Stimulated activated CD4-positive, alpha-beta T cell treated with anti-CD3 and anti-CD28 coated beads, Interleukin-2, amount 100 ng/mL, for 4 hours (primary cell): ENCODE measurements around the gene RAP2B.
"Not testable (repeated sequence)": the region's sequence is repeated elsewhere in the genome, so short reads cannot be mapped to it uniquely, and the experiment has no call there.

Source experiments
- DNase-seq: peaks from one replicate; pipeline ENCODE4 v3.0.0-alpha.2; 2020; ENCODE audit warnings: low read depth

RAP2B gene

DNA sequence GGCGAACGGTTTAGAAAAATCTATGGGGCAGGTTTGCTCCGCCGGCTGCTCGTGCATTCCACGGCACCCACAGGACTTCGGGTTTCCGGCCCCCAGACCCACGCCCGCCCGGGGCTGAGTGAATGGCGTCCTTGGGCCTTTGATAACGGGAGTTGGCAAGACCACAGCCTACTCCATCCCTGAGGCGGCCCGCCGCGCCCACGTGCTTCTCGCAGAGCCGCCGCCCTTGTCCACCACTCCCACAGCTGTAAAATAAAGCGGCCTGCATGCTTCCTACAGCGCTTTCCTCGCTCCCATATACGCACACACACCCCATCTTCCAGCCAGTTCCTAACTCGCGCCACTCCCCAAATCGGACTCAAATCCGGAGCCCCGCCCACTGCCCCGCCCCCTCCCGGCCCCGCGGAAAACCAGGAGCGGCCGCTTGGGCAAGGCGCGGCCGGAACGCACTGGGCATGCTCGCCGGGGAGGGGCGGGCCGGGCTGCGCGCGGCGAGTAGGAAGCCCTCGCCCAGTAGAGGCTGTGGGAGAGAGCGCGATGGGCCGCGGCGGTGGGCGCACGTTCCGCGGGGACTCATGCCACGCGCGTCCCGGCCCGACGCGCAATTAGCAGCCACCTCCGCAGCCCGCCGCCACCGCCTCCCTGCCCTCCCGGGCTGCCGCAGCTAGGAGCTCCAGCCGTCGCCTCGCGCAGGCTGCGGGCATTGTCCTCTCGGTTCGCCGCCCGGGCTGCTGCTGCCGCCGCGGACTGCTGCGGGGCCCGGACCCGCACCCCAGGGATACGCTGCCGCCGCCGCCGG, at the start of gene RAP2B:
TSS of gene RAP2B (plus strand) at position 513 of the 799 bp plus-strand sequence. CDS start 468 bp downstream, outside the sequence.
- peak; percentile 88 for DNase-seq

DNA sequence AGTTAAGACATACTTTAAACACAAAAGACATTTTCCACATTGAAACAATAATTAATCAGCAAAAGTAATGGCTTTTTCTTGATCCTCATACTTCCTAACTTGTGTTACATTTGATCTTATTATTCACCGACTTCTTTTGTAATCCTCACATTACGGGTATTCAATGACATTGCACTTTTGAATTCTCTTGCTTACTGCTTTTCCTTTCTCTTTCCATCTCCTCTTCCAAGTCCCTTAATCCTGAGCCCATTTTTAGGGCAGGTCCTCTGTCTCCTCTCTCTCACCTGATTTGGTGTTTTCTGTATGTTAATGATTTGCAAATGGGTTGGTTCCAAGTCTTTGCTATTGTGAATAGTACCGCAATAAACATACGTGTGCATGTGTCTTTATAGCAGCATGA, 48.5 kb upstream of the RAP2B start:
- DNase-seq = no peak

DNA sequence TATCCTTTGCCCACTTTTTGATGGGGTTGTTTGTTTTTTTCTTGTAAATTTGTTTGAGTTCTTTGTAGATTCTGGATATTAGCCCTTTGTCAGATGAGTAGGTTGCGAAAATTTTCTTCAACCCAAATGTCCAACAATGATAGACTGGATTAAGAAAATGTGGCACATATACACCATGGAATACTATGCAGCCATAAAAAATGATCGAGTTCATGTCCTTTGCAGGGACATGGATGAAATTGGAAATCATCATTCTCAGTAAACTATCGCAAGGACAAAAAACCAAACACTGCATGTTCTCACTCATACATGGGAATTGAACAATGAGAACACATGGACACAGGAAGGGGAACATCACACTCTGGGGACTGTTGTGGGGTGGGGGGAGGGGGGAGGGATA, 47.8 kb upstream of the RAP2B start:
- DNase-seq = not testable (repeated sequence)

DNA sequence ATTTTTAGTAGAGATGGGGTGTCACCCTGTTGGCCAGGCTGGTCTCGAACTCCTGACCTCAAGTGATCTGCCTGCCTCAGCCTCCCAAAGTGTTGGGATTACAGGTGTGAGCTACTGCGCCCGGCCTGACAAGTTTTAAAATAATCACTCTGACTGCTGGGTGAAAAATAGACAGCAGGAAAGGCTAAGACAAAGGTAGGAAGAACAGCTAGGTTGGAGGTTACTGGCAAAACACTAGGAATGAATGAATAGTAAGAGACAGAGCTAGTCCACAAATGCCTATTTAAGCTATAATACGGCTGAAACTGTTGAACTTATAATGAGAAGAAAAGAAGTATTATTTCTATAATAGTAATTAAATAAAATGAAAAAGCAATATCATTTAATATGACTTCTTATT, 46.7 kb upstream of the RAP2B start:
- no peak for DNase-seq

DNA sequence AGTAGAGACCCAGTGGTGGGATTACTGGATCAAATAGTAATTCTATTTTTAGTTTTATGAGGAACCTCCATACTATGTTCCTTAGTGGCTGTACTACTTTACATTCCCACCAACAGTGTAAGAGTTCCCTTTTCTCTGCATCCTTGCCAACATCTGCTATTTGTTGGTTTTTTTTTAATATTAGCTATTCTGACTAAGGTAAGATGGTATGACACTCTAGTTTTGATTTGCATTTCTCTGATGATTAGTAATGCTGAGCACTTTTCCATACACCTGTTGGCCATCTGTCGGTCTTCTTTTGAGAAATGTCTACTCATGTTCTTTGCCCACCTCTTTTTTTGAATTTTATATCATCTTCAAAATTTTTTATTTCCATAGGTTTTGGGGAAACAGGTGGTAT, 34.2 kb upstream of the RAP2B start:
- no peak for DNase-seq

DNA sequence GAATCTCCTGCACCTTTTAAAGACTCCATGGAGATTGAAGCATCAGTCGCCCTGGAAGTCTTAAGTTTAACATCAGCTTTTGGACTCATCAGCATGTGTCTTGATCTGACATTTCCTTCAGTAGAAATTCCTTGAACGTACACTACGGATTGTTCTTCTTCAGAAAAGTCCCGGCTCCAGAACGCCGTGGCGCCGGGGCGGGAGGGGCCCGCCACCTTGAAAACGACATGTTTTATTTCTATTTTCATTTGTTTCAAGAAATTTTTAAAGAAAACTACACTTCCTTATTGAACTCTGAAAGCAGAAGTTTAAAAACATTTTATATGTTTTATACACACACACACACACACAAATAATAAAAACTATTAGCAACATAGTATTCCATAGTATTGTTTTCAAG, 32.6 kb upstream of the RAP2B start:
- no peak for DNase-seq

DNA sequence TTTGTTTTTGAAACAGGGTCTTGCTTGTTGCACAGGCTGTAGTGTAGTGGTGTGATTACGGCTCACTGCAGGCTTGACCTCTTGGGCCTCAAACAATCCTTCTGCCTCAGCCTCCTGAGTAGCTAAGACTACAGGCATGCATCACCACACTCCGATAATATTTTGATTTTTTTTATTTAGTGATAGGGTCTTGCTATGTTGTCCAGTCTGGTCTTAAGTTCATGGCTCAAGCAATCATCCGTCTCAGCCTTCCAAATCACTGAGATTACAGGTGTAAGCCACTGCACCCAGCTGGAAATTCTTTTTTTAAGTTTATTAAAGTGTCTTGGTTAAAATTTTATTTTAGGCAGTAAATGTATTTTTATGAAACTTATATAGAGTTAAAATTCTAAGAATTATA, 32.2 kb upstream of the RAP2B start:
- no peak for DNase-seq

DNA sequence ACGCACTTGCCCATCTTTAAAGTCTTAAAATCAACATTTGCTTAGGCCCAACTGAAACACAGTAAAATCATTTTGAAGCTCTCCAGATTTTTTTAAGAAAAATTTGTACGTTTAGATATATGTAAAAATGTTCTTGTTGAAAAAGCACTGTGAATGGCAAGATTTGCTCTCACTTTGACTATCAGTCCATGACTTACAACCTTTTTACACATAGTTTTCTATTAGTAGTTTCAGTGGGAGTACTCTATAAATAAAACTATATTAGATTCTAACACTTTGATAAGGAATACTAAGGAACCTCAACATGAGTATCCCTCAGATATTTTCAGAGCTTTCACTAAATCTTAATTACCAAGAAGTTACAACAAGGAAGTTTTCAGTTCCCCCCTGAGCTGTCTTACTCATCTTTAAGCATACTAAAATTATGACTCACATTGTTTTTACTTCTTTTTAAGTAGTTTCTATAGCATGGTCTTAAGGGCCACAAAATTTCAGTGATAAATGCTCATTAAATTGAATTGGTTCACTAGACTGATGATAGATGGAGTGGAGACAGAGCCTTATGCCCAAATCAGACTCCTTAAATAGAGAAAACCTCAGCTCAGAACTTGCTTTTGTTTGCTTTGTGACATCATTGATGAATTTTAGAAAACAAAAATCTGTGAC, 31.6 kb upstream of the RAP2B start:
- no peak for DNase-seq

DNA sequence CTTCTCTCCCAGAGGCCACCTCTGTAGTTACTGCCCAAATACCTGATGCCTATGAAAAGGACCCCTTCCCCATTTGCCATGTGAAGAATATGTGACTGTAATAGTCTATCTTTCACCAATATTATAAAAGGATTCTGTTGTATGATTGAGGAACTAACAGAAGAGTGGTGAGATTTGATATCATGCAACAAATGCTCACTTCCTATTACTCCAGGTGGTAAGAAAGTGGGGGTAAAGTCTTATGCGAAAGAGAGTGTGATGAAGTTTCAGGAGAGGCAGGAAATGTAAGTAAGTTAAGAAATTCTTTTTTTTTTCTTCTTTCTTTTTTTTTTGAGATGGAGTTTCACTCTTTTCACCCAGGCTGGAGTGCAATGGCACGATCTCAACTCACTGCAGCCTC, 24.4 kb upstream of the RAP2B start:
- no peak for DNase-seq

DNA sequence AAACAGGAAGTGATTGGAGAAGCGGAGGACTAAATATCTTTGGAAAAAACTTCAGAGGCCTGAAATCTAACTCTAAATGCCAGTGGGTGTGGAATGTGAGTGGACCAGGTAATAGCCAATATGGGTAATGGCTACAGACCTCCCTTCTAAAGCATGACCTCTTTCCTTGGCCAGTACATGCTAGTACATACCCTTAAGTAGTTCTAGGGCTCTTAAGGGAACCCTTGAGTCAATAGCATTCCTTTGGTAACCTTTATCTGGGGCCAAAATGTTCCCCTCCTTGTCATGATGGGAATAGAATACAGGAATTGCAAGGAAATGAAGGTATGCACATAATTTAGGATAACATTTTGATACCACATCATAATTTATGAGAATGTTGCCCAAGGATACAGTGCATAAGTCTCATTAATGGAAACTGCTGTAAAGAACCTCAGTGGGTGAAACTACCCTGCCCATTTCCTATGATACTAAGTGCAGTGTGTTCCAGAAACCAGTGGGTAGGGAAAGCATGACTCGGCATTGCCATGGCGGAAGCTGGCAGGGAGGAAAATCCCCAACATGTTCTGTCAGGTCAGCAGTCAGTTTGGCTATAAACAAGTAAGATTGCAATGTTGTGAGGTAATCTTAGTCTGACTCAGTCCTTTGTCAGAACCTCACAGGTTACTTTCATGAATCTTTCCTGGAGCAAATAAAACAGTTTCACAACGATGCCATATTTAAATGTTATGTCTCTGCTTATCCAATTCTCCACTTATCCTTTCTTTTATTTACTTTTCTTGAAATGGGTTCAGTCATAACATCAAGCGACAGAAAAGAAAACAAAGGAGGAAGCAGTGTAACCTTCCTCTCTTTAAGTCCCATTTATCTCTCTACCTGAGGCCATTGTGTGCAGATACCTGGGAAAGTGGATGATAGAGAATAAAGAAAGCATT, 23.5 kb upstream of the RAP2B start:
- DNase-seq = no peak

DNA sequence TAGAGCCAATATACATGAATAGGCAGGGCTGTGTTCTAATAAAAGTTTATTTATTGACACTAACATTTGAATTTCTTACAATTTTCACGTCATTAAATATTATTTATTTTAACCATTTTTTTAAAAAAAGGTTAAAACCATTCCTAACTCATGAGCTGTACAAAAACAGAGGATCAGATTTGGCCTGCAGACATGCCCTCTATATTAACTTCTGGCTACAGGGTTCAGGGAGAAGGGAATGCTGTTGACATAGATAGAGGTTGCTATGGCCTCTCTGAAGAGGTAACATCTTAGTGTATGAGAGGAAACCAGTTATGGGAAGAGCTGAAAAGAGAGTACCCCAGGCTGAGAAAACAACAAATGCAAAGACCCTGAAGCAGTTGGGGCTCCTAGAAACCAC, 19.1 kb upstream of the RAP2B start:
- no peak for DNase-seq

DNA sequence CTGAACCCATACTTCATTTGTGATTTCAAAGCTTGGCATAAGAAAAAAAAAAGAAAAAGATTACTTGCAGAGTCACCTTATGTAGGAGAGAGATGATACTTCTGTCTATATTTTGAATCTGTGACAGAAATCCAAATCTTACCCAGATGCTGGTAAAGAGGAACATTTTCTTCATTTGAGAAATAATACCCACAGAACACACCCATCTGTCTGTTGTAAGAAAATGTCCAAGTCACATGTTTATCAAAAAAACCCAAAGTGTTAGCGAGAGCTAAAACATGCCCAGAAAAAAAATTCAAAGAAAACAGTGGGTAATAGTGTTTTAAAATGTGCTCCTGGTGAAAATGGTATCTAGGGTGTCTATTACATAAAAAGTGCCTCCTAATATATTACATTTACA, 18.0 kb upstream of the RAP2B start:
- DNase-seq = no peak

DNA sequence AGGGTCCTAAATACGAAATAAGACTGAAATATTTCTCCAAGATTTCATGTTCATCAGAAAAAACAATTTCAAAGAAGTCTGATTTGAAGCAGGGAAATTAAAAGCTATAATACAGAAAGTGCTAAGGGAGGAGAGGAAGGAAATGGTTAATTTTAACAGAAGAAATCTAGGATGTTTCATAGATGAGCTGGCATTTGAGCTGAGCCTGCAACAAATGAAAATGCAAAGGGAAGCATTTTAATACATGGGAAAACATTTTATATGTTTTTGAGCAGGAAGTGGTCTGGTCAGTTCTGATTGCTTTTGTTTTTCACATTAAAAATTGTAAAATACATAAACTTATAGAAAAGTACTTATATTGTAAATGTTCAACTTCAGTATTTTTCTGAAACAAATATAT, 17.2 kb upstream of the RAP2B start:
- no peak for DNase-seq

DNA sequence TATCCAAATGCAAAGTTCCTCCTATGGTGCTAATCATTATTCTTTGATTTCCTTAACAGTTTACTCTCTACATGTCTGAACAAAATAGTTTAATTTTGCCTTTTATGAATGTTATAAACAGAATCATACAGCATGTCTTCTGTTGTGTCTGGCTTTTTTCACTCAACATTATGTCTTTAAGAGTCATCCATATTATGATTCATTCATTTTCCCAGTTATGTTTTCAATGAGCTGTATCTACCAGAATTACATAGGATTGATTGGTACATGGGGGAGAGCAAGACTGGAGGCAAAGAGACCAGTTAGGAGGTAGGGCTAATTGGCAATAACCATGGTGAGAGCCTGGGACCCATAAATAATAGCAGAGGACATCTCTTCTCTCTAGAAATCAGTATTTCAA, 16.6 kb upstream of the RAP2B start:
- DNase-seq = no peak

DNA sequence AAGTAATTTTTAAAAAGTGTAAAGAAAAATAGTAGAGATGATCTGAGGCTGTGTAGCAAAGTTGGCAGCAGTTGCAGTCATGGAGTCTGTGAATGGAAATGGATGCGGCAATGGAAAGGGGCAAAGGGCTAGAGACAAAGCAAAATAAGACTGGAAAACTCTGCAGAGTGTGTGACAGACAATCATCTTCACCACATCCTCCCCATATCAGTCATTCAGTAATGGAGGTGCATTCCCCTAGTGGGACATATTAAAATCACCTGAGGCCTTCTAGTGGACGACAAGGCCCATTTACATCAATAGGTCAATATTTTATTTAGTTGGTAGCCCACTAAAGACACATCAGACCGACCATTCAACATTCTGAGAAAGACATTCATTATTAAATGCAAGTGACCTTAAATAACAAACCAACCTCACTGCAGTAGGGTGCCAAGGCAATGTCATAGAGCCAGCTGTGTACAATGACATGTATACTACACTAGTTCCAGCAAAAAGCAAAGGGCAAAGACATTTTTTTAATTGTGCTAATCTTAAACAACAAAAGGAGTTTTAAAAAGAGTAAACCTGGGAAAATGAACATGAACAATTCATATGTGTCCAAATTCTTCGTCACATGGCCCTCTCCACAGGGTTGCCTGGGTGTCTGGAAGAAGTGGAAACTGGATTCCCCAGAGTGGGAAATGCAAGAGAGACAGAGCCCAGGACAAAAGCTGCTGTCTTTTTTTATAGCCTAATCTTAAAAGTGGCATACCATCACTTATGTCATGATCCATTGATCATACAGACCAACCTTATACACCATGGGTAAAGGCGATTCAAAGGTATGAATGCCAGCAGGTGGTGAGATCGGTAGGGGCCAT, 15.6 kb upstream of the RAP2B start:
- DNase-seq = no peak

DNA sequence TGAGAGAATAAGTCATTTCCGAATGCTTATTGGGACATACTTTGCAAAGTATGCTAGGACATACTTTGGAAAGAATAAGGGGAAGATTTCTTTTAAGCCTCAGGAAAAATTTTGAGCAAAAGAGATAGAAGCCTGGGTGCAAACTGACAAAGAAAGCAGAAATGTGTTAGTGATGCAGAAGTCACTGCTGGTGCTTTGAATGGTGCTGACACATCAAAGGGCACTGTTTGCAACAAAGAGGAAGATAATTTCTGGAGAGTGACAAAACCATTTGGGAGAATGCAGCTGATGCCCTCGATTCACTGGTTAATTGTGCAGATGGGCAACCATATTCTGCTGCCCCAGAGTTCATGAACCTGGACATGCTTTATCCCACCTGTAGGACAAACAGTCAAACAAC, 11.0 kb upstream of the RAP2B start:
- no peak for DNase-seq

DNA sequence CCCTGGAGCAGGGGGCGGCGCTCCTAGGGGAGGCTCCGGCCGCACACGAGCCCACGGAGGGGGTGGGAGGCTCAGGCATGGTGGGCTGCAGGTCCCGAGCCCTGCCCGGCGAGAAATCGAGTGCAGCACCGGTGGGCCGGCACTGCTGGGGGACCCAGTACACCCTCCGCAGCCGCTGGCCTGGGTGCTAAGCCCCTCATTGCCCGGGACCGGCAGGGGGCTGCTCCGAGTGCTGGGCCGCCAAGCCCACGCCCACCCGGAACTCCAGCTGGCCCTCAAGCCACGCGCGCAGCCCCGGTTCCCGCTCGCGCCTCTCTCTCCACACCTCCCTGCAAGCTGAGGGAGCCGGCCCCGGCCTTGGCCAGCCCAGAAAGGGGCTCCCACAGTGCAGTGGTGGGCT, 6.2 kb upstream of the RAP2B start:
- DNase-seq = not testable (repeated sequence)

DNA sequence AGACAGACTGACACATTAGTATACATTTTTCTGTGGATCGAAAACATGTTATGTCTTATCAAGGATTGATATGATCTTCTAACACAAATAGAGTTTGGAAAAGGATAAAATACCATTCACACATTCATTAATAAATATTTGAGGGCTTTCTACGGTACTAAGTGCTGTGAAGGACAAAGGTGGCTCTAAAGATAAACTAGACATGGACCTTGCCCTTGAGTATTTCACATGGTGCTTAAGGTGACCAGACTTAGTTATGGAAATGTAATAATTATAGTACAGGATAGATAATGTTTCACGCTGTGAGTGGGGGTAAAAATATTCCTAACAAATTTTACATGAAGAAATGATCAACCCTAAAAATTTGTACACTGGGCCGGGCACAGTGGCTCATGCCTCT, 3.8 kb upstream of the RAP2B start:
- DNase-seq = no peak

DNA sequence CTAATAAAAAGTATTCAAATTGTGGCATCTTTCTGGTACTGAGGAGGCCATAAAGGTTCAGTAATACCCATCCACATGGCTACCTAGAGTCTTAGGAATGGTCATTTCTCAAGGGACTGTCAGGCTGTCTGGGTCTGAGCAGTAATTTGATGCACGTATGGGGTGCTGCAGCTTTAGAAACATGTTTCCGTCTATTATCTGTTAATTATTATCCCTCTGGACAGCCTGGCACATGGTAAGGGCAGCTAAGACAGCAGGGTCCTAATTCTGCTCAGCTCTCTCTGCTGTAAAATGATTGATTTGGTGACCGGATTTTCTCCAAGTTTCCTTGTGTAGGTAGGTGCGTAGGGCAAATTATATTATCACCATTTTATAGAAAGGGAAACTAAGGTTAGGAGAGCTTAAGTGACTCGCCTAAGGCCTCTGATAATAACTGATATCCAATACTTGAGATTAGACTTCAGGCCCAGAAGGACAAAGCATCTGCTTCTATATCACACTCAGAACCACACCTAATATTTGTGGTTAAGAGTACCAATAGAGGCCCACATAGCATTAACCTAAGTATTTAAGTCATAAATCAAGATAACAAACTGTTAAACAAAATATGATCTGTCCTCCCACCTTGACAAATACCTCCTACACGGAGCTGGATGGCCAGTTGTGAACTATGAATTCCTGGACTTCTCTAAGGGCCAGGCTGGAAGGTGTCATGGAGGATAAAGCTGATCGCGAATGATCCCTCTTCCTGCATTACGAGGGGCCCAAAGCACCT, 2.9 kb upstream of the RAP2B start:
- no peak for DNase-seq

DNA sequence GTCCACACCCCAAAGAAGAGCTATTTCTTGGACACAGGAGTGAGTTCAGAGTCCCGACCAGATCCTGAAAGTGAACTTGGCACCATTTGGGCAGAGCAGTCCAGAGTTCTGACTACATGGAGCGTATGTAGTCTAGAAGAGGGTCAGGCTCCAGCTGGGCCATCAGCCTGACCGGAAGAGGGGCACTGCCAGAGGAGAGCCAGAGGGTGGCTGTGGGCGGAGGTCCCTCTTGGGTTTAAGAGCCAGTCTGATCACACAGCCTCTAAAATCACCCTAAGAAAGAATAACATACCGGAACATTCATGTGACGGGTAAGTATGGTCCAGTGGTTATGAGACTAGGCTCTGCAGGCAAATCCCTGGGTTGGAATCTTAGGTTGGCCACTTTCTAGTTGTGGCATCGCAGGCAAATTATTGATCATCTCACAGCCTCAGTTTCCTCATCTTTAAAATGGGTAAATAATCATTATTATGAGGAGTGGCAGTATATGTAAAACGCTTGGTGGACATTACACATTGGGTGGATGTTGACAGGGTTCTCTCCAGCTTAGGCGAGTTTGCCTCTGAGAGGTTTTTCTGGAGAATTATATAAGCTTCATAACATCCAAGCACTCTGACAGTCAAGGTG, 2.1 kb upstream of the RAP2B start:
- no peak for DNase-seq
